Sigmoid colon (tissue), 4 donors: ENCODE measurements around the gene PREB.

ENCODE experiments used
- EP300 ChIP-seq, 4 donors: sonication (generic); formaldehyde crosslinking; IDR thresholded peaks; one replicate each; pipeline ENCODE4 v1.6.1; 2017; ENCODE audit warnings: antibody characterized with exemption in 4 of 4
- TF ChIP-seq, protein P1 (sequence below), 4 experiments: fragments of 450-650 bp in 3 of 4; fragments of 200-600 bp in 1 of 4; IDR thresholded peaks; one replicate each; pipeline ENCODE4 v1.5.1; 2016 to 2019; ENCODE audit warnings: antibody characterized with exemption in 4 of 4, mild to moderate bottlenecking in 3 of 4, moderate library complexity in 2 of 4

DNA sequence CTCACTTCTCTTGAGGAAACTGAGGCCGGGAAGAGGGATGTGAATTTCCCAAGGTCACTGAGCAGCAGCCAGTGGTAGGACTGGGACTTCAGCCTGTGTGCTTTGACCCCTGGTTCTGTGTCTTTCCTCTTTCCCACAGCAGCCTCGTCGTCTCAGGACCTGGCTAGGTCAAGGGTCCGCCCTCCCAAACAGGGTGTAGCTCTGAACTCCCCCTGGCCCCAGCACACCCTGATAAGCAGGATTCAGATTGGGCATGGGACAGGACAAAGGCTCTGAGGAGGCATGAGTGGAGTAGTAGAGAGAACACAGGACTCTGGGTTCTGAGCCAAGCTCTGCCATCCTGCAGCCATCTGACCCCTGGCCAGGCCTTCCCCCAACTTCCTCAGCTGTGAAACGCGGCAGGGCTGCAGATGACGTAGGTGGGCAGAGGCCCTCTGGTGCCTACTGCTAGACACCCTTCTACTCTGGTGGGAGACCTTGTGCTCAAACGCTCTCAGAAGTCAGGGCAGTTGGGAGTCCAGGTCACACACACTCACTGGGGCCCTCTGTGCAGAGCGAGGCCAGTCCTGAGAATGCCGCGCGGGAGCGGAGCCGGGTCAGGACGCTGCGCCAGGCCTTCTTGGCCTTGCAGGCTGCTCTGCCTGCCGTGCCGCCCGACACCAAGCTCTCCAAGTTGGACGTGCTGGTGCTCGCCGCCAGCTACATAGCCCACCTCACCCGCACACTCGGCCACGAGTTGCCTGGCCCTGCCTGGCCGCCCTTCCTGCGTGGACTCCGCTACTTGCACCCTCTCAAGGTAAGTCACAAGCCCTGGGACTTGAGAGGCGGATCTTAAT, 15.4 kb upstream of the PREB start:
- TF ChIP-seq, protein P1, sequence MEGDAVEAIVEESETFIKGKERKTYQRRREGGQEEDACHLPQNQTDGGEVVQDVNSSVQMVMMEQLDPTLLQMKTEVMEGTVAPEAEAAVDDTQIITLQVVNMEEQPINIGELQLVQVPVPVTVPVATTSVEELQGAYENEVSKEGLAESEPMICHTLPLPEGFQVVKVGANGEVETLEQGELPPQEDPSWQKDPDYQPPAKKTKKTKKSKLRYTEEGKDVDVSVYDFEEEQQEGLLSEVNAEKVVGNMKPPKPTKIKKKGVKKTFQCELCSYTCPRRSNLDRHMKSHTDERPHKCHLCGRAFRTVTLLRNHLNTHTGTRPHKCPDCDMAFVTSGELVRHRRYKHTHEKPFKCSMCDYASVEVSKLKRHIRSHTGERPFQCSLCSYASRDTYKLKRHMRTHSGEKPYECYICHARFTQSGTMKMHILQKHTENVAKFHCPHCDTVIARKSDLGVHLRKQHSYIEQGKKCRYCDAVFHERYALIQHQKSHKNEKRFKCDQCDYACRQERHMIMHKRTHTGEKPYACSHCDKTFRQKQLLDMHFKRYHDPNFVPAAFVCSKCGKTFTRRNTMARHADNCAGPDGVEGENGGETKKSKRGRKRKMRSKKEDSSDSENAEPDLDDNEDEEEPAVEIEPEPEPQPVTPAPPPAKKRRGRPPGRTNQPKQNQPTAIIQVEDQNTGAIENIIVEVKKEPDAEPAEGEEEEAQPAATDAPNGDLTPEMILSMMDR (IDR thresholded peaks at IDR 0.05): no peak
- TF ChIP-seq EP300 (IDR thresholded peaks at IDR 0.05): no peak
